NCI-H2196 (cell line): ENCODE measurements around the gene DDR2.
A peak's percentile ranks its signal among the peaks of the same experiment; 100 is the strongest.

Experiments
- DNase-seq: peaks from one replicate; lab custom pipeline; 2025; ENCODE audit not compliant: unreplicated experiment; lab: John Stamatoyannopoulos, UW

Gene DDR2

DNA sequence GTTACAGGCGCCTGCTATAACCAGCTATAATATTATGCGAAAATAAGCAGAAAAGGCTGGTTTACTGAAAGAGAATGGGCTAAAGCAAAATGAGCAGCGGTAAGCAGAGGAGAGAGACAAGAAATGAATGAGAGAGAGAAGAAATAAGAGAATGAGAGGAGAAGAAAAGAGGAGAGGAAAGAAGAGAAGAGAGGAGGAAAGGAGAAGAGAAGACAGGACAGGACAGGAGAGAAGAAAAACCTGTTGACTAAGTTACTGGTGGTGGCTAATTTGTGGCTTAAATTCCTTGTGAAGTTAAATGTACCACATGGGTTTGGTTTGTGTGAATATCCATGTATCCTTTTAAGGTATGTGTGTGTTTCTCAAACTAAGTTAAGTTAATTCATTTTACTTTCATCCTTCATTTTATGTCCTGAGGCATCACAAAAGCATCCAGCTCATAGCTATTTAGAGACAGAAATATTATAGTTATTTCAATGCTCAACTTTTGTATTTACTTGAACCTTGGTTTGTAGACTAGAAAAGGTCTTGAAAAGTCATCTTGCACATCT, 3.1 kb upstream of the DDR2 start:
- DNase-seq, result no peak

DNA sequence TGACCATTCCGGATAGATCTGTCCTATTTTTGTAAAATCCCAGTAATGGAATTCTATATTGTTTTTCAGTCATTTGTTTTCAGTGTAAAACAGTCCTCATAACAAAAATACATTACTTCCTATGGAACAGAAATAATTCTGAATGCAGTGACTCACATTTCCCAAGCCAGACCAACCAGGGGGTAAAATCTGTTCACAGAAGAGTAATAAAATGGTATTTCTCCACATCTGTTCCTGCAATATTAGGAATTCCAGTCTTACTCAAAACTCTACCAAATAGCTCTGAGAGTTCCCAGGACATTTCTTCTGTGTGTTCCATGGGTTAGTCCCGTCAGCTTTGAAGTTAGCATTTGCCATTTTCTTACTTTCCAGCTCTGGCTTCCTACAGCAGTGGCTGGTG, 2.6 kb upstream of the DDR2 start:
- no peak for DNase-seq

DNA sequence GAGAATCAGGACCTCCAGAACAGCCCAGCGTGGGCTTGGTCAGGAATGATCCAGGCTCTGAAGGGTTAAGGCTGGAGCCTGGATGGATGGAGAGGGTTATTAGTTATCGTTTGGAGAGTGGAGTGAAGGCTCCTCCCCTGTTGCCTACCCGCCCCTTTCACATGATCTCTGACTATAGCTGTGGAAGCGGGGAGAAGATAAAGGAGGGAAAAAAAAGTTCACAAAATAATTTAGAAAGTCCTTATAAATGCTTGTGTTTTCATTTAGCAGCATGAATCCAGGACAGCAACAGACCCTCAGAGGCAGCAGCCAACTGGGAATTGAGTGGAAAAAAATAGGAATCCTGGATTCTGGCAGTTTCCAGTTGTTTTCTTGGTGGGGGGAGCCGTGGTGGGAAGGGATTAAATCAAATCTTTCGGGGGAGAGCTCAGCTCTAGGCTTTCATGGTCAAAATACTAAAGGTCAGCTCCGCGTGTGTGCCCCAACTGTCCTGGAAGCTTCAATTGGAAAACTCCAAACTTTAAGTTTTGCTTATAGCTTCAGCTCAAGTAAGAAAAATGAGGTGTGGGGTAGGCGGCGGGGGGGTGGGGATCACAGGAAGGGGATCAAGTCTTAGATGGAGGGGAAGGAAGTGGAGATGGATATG, 595 bp upstream of the DDR2 start:
- no peak for DNase-seq

DNA sequence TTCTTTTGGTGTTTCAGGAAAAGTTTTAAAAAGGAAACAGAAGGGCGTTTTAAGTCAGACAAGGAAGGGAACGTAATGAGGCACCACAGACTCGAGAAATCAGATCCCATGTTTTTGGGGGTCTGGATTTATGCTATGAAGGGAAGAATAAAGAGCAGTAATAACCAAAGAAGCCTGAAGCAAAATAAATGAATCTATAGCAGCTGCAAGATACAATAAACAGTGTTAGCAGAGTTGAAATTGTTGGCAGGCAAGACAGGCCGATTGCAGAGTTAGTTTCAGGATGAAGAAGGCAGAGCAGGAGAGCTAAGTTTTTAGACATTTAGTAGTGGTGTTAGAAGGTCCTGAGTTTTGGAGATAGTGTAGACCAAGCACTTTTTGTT, 425 bp downstream of the DDR2 start:
- no peak for DNase-seq

DNA sequence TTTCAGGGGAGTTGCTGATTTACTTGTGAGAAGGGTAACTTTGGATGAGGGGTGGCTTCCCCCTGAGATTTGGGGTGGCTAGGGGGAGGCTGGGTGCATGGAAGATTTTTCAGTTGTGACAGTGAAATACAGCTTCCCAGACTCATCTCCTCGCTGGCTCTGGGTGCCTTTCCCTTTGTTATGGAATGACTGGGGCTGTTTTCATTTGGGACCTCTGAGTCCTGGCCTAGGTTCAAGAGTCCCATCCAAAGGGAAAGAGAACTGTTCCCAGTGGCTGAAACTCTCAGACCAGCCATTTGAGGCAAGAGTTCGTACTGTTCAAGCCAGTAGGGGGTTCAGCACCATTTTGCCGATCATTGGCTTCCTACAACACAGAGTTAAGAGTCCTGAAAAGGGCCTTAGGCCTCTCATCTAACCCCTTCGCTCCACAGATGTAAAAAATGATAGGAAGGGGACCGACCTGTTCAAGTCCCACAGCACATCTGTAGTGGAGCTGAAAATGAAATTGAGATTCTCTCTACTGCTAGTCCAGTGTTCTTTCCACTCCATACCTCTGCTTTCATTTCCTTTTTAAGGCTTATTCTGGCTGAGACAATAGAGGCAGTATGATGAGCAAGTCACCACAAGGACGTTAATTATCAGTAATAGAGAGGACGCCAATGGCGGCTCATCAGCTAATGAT, 958 bp downstream of the DDR2 start:
- DNase-seq, result no peak

DNA sequence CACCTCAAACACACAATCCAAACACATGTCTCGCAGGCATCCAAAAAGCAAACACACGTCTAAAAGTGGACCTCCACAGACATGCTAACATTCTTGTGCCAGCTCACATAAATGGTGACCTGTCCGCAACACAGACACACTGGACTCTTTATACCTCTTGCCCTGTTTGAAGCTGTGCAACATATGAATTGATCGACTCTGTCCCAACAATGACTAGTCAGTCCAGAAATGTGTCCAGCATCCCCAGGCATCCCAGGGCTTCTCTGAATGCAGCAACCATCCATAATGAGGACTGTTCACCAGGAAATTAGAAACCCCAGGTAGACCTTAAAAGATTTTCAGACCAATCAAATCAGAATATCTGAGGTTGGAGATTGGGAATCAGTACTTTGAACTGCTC, 3.2 kb downstream of the DDR2 start:
- DNase-seq, result no peak

DNA sequence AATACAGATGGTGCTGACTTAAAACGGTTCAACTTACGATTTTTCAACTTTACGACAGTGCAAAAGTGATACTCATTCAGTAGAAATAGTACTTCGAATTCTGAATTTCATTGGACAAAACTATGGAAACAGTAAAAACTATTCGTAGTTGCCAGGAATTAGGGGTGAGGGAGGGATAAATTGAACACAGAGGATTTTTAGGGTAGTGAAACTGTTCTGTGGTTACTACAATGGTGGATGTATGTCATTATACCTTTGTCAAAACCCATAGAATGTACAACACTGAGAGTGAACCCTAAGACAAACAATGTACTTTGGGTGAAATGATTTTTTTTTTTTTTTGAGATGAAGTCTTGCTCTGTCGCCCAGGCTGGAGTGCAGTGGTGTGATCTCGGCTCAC, 7.5 kb downstream of the DDR2 start:
- DNase-seq, result no peak

DNA sequence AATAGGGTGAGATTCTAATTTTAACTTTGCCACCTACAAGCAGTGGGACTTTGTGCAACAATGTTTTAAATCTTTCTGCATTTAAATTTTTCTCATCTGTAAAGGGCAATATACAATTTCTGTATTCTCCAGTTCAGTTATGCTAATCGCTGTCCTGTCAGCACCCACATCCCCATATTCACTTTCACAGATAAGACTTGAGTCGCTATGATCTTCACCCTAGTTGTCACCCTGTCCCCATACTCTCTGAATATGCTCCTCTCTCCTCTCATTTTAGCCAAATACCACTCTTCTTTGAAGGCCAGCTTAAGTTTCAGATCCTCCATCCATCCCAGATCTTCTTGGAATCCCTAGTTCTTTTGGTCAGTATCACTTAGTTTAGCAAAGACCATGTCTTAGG, 8.8 kb downstream of the DDR2 start:
- no peak for DNase-seq

DNA sequence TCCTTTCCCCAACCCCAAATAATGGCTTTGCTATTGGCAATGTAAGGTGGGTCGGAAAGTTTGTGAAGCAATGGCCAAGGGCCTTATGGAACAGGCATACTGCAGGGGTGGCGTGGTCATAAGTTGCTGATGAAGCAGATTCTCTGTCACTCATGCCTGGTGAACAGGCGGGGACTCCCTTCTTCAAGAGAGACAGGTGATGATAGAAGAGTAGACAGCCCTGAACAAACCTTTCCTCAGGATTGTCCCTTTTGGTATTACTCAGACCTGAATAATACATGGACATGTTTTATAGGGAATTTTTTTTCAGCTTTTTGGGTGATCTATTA, 12.7 kb downstream of the DDR2 start:
- no peak for DNase-seq

DNA sequence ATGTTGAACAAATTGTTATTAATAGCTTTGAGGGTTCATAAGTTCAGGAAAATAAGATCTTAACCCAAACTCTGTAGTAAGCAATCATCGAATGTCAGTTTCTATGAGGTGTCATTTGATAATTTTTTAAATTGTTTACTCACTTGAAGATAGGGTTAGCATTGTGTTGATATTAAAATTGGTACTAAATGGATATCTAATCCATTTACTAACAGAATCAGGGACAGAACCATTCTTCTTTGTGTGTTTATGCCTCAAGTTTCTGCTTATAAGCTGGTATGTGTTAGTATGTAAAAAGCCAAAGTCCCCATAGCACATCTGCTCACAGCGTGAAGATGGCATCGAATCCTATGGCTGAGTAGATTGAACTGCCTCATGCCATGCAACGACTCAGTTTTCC, 13.4 kb downstream of the DDR2 start:
- DNase-seq, result no peak

DNA sequence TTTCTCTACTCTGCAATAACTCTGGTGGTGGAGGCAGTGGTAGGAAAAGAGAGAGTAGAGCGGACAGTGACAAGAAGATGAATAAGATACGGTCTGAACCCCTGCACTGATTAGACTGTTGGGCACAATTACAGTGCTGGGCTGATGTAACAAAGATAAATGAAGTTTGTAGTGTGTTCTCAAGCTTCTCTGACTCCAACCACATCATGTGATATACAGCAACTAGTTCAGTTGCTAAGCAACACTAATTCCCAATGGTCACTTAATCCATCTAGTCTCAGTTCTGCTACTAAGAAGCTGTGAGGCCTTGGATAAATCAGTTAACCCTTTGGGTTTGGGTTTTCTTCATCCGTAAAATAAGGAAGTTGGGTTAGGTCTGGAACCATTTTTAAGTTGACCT, 17.3 kb downstream of the DDR2 start:
- DNase-seq, result peak; percentile 7

DNA sequence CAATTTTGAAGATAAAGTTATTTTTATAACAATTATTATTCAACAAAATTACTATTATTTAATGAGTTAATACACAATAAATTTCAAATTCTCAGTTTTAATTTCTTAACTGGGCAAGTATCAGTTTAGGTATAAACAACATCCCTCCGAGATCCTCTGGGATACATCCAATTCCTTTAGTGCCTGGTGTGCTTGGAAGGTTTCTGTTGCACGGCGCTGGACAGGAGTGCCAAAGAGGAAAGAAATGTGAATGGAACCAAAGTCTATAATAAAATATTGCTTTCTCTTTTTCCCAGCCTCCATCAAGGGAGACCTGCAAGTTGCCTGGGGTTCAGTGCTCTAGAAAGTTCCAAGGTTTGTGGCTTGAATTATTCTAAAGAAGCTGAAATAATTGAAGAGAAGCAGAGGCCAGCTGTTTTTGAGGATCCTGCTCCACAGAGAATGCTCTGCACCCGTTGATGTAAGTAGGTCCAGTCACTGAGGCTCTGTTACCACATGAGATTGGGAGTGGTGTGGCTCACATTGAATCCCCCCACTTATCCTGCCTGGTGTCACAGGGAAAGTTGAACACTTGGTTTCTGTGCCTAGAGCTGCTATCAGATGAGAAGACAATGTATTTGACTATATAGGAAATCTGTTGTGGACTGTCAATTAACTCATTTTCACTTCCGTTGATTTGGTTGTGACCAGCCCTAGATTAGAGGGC, 22.8 kb downstream of the DDR2 start:
- DNase-seq, result no peak

DNA sequence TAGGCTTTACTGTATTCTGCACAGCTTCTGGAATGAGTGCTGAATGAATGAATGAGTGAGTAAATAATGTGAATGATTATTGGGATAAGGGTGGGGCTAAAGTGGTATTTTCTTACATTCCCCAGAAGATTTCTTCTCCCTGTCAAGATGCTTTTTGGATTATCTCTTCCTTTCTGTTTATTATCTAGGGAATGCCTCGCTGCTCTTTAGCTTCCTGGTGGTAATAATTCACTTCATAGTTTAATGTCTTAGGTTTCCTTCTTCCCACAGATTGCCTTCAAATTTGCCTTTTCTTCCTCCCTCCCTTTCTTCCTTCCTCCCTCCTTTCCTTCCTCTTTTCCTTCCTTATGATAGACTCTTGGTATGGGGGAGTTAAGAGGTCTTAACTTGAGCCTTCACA, 24.0 kb downstream of the DDR2 start:
- DNase-seq, result no peak

DNA sequence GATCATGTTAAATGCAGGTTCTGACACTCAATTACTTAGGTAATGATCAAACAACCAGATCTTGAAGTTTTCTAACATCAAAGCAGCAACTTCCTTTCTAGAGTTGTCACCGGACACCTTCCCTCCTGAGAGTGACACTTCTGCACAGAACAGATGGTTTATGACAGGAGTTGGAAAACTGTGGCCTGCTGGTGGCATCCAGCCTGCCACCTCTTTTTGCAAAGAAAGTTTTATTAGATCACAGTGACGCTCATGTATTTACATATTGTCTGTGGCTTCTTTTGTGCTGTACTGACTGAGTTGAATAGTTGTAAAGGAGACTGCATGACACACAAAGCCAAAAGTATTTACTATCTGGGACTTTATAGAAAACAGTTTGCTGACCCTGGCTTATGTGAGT, 28.3 kb downstream of the DDR2 start:
- DNase-seq, result no peak

DNA sequence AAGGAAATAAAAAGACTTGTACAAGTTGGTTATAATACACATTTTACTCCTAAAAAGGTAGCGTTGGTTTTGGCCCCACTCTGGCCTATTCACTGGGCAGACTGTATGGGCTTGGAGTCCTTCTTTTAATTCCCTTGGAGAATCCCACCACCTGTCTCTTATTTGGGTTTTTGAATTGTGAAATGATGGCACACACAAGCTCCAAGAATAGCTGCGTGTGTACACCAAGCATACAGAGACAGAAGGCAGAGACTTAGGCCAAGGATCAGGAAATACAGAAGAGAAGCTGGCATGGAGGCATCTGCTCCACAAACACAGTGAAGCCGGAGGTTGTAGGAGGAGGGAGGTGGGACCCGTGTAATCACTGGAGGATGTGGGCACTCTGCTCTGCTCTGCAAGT, 29.1 kb downstream of the DDR2 start:
- no peak for DNase-seq

DNA sequence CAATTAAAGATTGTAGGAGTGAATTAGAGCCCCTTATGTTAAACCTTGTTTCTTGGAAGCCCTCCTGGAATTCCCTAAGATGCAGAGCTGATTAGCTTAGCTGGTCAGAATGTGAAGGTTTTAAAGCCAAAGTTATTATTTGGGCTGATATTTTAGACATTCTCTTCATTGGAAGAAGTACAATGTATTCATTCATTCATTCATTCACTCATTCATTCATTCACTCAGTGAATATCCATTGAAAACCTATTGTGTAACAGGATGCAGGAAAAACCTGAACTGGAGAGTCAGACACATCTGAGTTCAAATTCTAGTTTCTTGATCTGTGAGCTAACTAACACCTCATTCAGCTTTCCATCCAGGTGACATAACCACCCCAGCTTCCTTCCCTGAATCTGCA, 29.7 kb downstream of the DDR2 start:
- DNase-seq, result no peak

DNA sequence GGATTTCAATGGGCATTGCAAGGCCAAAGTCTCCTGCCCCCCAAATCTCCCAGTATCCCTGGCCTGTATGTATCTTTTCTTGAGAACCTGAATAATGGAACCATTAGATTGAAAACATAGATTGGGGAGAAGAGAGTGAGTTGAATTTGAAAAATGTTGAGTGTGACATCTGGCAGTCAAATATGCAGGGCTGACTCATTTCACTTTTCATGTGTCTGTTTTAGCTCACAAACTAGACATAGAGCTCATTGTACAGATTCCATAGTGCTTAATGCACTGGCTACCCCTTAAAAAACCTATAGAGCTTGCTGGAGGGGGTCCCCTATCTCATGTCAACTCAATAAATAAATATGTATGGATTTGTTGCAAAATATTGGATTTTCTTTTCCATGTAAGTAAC, 30.8 kb downstream of the DDR2 start:
- no peak for DNase-seq

DNA sequence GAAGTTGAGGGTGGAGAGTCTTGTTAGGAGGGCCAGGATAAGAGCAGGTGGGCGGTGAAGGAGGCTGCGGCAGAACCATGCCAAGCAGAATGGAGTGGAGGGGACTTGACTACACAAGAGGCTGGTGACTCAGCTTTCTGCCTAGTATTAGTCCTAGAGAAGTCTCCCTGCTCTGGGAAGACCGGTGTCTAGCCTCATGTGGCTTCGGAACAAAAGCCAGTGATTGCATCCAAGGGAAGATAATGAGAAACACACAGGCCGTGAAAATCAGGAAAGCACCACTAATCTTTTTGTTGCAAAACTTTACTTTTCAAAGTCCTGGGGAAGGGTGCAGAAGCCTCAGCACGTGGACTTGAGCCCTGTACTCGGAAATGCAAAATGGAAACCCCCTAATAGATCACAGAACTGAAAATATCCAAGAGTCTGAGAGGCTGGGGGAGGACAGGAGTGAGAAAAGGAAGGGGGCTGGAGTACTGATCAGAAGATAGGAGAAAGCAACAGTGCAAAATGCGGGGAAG, 31.4 kb downstream of the DDR2 start:
- no peak for DNase-seq

DNA sequence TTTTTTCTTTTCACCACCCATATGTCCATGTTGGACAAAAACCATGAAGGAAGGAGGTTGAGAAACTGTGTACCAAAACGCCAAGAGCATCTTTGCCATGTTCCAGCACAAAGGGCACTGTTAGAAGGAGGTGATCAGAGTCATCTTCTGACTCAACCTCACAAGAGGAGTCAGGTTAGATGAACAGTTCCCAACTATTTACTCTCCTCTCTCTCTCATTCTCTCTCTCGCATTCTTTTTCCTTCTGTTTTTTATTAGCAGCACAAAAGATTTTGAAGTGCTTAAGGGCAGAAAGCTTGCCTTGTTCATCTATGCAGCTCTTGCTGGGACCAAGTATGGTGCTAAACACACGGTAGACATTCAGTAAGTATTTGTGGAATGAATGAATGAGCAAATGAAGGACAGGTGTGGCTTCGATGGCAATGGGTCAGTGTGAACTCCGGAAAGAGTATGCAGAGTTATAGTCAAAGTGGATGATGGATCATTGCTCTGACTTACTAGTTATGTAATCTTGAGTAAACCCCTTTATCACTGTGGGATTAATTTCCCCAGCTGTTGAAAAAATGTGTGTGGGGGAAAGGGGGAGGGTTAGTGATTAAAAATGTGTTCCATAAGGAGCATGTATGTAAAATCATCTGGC, 33.9 kb downstream of the DDR2 start:
- DNase-seq, result no peak

DNA sequence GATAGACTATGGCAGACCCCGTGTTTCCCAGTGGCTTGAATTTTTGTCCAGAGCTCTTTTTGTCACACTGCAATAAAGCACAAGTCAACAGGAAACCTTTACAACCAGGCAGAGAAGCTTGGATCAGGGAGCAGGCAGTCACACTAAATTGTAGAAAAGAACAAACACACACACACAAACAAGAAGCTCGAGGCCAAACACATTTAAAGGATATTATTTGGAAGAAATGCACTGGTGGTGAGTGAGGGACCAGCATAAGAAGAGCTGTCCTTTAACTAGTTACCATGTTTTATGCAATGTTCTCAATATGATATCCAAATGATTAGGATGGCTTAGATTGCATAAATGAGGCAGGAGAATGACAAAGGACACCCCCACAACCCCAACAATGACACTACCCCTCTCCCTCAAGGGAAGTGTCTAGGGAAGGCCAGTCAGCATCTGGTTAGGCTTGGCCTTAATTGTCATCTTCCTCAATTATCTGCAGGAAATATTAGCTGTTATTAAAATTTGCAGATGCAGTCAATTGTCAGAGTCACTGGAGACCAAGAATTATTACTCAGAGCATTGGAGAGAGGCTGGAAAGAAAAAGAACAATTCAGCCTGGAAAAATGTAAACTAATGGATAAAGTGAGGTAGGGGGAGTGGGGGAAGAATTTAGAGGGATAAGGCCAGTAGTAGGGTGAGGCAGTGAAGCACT, 35.3 kb downstream of the DDR2 start:
- no peak for DNase-seq
